Activated CD4-positive, alpha-beta T cell treated with anti-CD3 and anti-CD28 coated beads for 36 hours (primary cell): ENCODE measurements around the gene JAKMIP1. TPM values are rescaled to one million over a fixed set of nuclear protein-coding genes. Genes with fewer than 3 reads are reported as not detected.

ENCODE experiments used
- ATAC-seq: fragments of 200-7000 bp; cut with Tn5 transposase; one replicate; pipeline ENCODE4 v1.10.0; 2021; ENCODE audit warnings: mild to moderate bottlenecking, moderate library complexity
- CTCF ChIA-PET: fragments of 350-600 bp; sonication (Branson Sonifier 250); formaldehyde crosslinking; loops from one replicate; lab custom pipeline; 2021; ENCODE audit warnings: antibody characterized with exemption; lab: Charles Lee
- POLR2A ChIA-PET: fragments of 350-600 bp; sonication (Branson Sonifier 250); formaldehyde crosslinking; loops from one replicate; lab custom pipeline; 2021; ENCODE audit warnings: antibody characterized with exemption, inconsistent platforms; lab: Charles Lee
- DNase-seq: peaks from one replicate; pipeline ENCODE4 v3.0.0-alpha.2; 2020
- H3K27ac Mint-ChIP-seq: one replicate; pipeline ENCODE4 v1.8.0; 2021; ENCODE audit warnings: mixed read lengths
- H3K27me3 Mint-ChIP-seq: one replicate; pipeline ENCODE4 v1.8.0; 2021; ENCODE audit warnings: mixed read lengths
- H3K36me3 Mint-ChIP-seq: one replicate; pipeline ENCODE4 v1.8.0; 2021; ENCODE audit warnings: low read depth, mixed read lengths
- H3K4me1 Mint-ChIP-seq: one replicate; pipeline ENCODE4 v1.8.0; 2021; ENCODE audit warnings: mixed read lengths
- H3K4me3 Mint-ChIP-seq: one replicate; pipeline ENCODE4 v1.8.0; 2021; ENCODE audit warnings: mild to moderate bottlenecking, moderate library complexity, mixed read lengths
- H3K9me3 Mint-ChIP-seq: one replicate; pipeline ENCODE4 v1.8.0; 2021; ENCODE audit warnings: low read depth, mixed read lengths
- intact Hi-C, 2 experiments: fragments of 100-400 bp; cut with DNase I in 1 of 2; cut with micrococcal nuclease in 1 of 2; formaldehyde crosslinking; loops; one replicate each; pipeline versions ENCODE4 v1.14.2 to v1.15.1; 2022 to 2024; cut with DNase I, micrococcal nuclease
- total RNA-seq, 2 experiments: library from RNA; stranded (reverse); gene quantifications; one replicate each; pipeline ENCODE4 v1.2.3, GENCODE V29; 2021

The JAKMIP1 gene
- total RNA-seq, 2 experiments from 2014 or later: 3.1 to 3.9 TPM

- intact Hi-C loops: no loop called here
- Mint-ChIP-seq H3K36me3 (no peaks in the 10 kb centered on the region), H3K27ac (no peak overlapping the region), H3K4me3 (no peak overlapping the region), H3K9me3 (no peaks in the 10 kb centered on the region), H3K4me1 (no peaks in the 10 kb centered on the region), H3K27me3 (peaks cover 4% of the 10 kb centered on the region)
- no peak for ATAC-seq
- POLR2A ChIA-PET: no interaction called here
- DNase-seq: no peak
- CTCF ChIA-PET: no interaction called here
Measured at GRCh38 chr4:6112606-6113290, 87.6 kb downstream of the JAKMIP1 start.

DNA sequence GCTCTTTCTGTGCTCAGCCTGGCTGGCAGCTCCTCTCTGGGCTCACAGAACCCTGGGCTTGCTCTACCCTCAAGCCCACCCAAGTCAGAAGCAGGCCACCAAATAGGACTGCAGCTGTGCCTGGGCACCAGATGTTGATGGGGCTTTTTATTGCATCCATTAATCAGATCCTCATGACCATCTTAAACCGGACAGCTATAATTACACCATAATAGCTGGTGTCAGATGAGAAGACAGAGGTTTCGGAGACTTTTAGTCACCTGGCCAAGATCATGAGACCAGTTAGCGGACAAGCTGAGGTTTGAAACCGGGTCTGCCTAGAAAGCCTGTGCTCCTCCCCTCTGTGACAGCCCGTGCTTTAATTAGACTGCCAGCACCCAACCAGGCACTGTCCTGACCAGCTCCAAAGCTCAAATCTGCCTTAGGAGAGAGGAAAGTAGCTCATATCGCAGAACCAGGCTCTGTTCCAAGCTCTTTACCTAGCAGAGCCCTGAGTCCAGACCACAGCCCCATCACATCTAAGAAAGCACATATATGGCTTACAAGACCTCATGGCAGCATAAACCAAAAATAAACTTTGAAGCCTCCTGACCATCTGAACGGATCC, 88.9 kb downstream of the JAKMIP1 start:
- POLR2A ChIA-PET: no interaction called here
- Mint-ChIP-seq H3K4me1 (no peaks in the 10 kb centered on the region), H3K4me3 (no peak overlapping the region), H3K9me3 (no peaks in the 10 kb centered on the region), H3K27me3 (peaks cover 1% of the 10 kb centered on the region), H3K36me3 (no peaks in the 10 kb centered on the region), H3K27ac (no peak overlapping the region)
- ATAC-seq: no peak
- intact Hi-C loops: no loop called here
- CTCF ChIA-PET: interaction anchor here (0.5 kb wide), 1 partner anchor 59 kb away, joined by 5 read pairs; no protein-coding TSS in a partner anchor
- DNase-seq: no peak

GRCh38 chr4:6110681-6111353, 89.5 kb downstream of the JAKMIP1 start:
- Mint-ChIP-seq H3K27me3 (peaks cover 2% of the 10 kb centered on the region), H3K27ac (no peak overlapping the region), H3K36me3 (no peaks in the 10 kb centered on the region), H3K4me1 (no peaks in the 10 kb centered on the region), H3K4me3 (no peak overlapping the region), H3K9me3 (no peaks in the 10 kb centered on the region)
- ATAC-seq: no peak
- ChIA-PET POLR2A (no interaction called here), CTCF (interaction anchor here (0.5 kb wide), 1 partner anchor 59 kb away, joined by 5 read pairs; no protein-coding TSS in a partner anchor)
- intact Hi-C loops: no loop called here
- DNase-seq: no peak

DNA sequence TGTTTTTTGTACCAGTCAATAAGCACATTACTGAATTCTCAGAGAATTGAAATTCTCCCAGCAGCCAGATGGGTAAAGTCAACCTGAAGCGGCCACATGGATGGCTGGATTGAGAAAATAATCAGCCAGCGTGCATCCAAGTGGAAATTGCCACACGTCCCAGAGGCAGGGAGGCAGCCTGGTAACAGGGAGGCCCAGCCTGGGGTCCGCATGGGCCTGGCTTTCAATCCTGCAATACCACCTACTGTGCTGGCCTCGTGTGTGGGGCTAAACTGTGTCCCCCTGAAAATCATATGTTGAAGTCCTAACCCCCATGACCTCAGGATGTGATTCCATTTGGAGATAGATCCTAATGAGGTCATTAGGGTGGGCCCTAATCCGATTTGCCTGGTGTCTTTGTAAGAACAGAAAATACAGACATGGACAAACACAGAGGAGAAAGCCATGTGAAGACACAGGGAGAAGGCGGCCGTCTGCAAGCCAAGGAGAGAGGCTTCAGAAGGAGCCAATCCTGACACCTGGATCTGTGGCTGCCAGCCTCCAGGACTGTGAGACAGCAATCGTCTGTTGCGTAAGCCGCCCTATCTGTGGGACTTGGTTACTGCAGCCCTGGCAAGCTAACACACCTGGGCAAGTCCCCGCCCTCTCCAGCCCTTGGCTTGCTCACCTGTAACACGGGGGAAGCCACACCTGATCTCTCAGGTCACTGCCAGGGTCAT, 90.3 kb downstream of the JAKMIP1 start:
- Mint-ChIP-seq H3K27ac (no peak overlapping the region), H3K4me1 (no peaks in the 10 kb centered on the region), H3K27me3 (peaks cover 2% of the 10 kb centered on the region), H3K4me3 (no peak overlapping the region), H3K9me3 (no peaks in the 10 kb centered on the region), H3K36me3 (no peaks in the 10 kb centered on the region)
- DNase-seq (peak; percentile 25), ATAC-seq (no peak)
- intact Hi-C loops: no loop called here
- ChIA-PET POLR2A (no interaction called here), CTCF (no interaction called here)

GRCh38 chr4:6107886-6108285, 92.5 kb downstream of the JAKMIP1 start:
- ATAC-seq: no peak

DNA sequence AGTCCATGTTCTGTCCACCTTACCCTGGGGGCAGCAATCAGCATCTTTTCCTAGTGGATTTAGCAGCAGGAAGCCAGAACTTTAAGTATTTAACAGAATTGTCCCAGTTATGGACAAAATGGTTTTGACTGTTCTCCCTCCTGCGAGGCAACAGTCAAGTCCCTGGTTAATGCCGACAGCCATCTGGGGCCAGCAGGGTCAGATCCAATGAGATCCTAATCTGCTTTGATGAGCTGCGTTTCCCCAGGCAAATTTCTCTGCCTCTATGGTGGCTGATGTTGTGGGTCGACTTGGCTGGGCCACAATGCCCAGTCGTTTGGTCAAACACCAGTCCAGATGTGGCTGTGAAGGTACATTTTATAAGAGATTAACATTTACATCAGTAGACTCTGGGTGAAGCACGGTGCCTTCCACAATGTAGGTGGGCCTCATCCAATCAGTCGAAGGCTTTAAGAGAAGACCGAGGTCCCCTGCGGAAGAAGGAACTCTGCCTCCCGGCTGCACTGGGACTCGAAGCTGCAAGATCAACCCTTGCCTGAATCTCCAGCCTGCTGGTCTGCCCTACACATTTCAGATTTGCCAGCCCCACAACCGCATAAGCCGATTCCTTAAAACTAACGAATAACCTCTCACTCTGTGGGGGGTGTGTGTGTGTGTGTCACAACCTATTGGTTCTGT, 93.1 kb downstream of the JAKMIP1 start:
- DNase-seq (no peak), ATAC-seq (no peak)
- Mint-ChIP-seq H3K4me1 (no peaks in the 10 kb centered on the region), H3K27me3 (peaks cover 2% of the 10 kb centered on the region), H3K27ac (no peak overlapping the region), H3K36me3 (no peaks in the 10 kb centered on the region), H3K9me3 (no peaks in the 10 kb centered on the region), H3K4me3 (no peak overlapping the region)
- ChIA-PET CTCF (no interaction called here), POLR2A (no interaction called here)
- intact Hi-C loops: no loop called here

More at GRCh38 chr4:6107886-6108285, 92.5 kb downstream of the JAKMIP1 start:
- Mint-ChIP-seq H3K36me3 (no peaks in the 10 kb centered on the region), H3K27ac (no peak overlapping the region), H3K9me3 (no peaks in the 10 kb centered on the region), H3K27me3 (peaks cover 2% of the 10 kb centered on the region), H3K4me3 (no peak overlapping the region), H3K4me1 (no peaks in the 10 kb centered on the region)
- ChIA-PET POLR2A (no interaction called here), CTCF (no interaction called here)
- DNase-seq: no peak
- intact Hi-C loops: no loop called here

DNA sequence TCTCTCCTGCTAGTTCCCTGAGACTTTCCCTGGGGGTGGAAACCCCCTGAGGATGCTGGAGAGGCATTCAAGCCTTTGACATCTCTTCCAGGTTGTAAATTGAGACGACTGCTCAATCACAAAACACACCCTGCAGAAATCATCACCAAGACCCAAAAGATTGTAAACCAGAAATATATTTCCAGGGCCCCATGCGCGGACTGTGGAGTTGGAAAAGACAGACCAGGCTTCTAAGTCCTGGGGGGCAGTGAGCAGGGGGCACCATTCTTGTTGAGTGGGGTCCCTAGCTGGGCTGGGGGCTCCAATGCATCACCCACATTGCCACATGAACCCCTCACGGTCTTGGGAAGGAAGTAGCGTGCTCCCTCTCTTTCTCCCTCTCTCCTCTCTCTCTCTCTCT, 94.2 kb downstream of the JAKMIP1 start:
- ChIA-PET POLR2A (no interaction called here), CTCF (no interaction called here)
- H3K27ac Mint-ChIP-seq: no peak overlapping the region
- H3K4me1 Mint-ChIP-seq: no peaks in the 10 kb centered on the region
- no peak overlapping the region for H3K4me3 Mint-ChIP-seq
- no peaks in the 10 kb centered on the region for H3K9me3 Mint-ChIP-seq
- intact Hi-C loops: no loop called here
- DNase-seq: no peak
- H3K27me3 Mint-ChIP-seq: peaks cover 2% of the 10 kb centered on the region
- no peak for ATAC-seq
- H3K36me3 Mint-ChIP-seq: no peaks in the 10 kb centered on the region

DNA sequence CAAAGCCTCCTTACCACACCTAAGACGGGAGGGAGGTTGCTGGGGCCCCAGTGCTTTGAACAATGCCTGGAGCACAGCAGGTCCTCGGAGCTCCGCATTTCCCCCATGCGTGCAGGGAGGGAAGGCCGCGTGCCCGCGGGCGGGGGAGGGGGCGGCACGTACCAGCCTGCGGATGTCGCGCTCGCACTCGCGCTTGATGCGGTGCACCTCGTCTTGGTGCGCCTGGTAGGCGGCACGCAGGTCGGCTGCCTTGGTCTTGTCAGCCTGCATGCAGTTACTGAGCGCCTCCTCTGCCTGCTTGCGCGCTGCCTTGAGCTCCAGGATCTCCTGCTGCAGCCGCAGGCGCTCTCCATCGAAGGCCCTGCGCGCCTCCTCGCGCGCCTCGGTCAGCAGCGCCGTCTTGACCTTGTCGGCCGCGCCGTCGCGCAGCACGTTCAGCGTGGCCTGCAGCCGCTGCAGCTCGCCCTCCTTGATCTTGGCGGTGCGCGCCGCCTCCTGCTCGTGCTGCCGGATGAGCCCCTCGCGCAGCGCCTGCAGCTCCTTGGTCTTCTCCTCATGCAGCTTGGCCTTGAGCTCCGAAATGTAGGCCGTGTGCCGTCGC, 94.9 kb downstream of the JAKMIP1 start:
- H3K27ac Mint-ChIP-seq: no peak overlapping the region
- H3K27me3 Mint-ChIP-seq: peaks cover 2% of the 10 kb centered on the region
- no peaks in the 10 kb centered on the region for H3K36me3 Mint-ChIP-seq
- intact Hi-C loops: no loop called here
- no peak overlapping the region for H3K4me3 Mint-ChIP-seq
- CTCF ChIA-PET: no interaction called here
- no peak for ATAC-seq
- no peaks in the 10 kb centered on the region for H3K9me3 Mint-ChIP-seq
- POLR2A ChIA-PET: interaction anchor here (0.6 kb wide), 1 partner anchor 56 kb away, joined by 3 read pairs; no protein-coding TSS in a partner anchor
- no peaks in the 10 kb centered on the region for H3K4me1 Mint-ChIP-seq
- no peak for DNase-seq

- H3K27me3 Mint-ChIP-seq: peaks cover 2% of the 10 kb centered on the region
- no peak for DNase-seq
- no peak overlapping the region for H3K4me3 Mint-ChIP-seq
- ChIA-PET CTCF (interaction anchor here (0.5 kb wide), 1 partner anchor 96 kb away, joined by 3 read pairs; the partner anchor contains the start of gene JAKMIP1), POLR2A (interaction anchor here (0.6 kb wide), 1 partner anchor 57 kb away, joined by 3 read pairs; no protein-coding TSS in a partner anchor)
- H3K9me3 Mint-ChIP-seq: no peaks in the 10 kb centered on the region
- H3K27ac Mint-ChIP-seq: no peak overlapping the region
- H3K36me3 Mint-ChIP-seq: no peaks in the 10 kb centered on the region
- intact Hi-C loops: no loop called here
- H3K4me1 Mint-ChIP-seq: no peaks in the 10 kb centered on the region
- ATAC-seq: no peak
Measured at GRCh38 chr4:6104541-6105130, 95.7 kb downstream of the JAKMIP1 start.

DNA sequence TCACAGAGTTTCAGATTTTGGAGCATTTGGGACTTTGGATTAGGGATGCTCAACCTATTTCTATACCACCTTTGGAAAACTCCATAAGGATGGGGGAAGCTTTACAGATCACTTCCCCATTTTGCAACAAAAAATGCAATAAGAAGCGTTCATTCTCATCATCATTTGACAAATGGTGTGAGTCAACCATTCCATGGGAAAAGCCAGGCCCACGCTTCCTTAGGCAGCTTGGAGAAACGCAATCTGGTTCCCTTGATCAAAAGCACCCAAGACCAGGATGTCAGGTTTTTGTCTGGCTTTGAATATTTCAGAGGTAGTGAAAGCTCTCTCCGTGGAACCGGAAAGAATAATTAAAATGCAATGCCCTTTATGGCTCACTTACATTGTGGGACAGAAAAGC, 102.8 kb downstream of the JAKMIP1 start:
- Mint-ChIP-seq H3K4me3 (no peak overlapping the region), H3K9me3 (no peaks in the 10 kb centered on the region), H3K27me3 (no peaks in the 10 kb centered on the region), H3K36me3 (no peaks in the 10 kb centered on the region), H3K27ac (no peak overlapping the region), H3K4me1 (no peaks in the 10 kb centered on the region)
- ChIA-PET CTCF (no interaction called here), POLR2A (no interaction called here)
- no peak for DNase-seq
- ATAC-seq: no peak
- intact Hi-C loops: no loop called here
